DOHH2 (cell line): Measurements from ENCODE around the gene PHF8.

Source experiments
- EZH2phosphoT487 ChIP-seq: fragments of 200-600 bp; sonication (generic); IDR thresholded peaks from 2 replicates; pipeline ENCODE4 v1.6.1; 2017; ENCODE audit warnings: borderline replicate concordance, mild to moderate bottlenecking, antibody characterized with exemption, low read length, moderate library complexity, mixed read lengths
- TF ChIP-seq, protein P1 (sequence below): fragments of 200-600 bp; sonication (generic); IDR thresholded peaks from one replicate; pipeline ENCODE4 v1.5.1; 2014; ENCODE audit warnings: antibody characterized with exemption, mild to moderate bottlenecking, low read depth, low read length; ENCODE audit not compliant: poor library complexity, severe bottlenecking

- TF ChIP-seq, protein P1, sequence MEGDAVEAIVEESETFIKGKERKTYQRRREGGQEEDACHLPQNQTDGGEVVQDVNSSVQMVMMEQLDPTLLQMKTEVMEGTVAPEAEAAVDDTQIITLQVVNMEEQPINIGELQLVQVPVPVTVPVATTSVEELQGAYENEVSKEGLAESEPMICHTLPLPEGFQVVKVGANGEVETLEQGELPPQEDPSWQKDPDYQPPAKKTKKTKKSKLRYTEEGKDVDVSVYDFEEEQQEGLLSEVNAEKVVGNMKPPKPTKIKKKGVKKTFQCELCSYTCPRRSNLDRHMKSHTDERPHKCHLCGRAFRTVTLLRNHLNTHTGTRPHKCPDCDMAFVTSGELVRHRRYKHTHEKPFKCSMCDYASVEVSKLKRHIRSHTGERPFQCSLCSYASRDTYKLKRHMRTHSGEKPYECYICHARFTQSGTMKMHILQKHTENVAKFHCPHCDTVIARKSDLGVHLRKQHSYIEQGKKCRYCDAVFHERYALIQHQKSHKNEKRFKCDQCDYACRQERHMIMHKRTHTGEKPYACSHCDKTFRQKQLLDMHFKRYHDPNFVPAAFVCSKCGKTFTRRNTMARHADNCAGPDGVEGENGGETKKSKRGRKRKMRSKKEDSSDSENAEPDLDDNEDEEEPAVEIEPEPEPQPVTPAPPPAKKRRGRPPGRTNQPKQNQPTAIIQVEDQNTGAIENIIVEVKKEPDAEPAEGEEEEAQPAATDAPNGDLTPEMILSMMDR, result no peak
- no peak for TF ChIP-seq EZH2phosphoT487
Measured at GRCh38 chrX:53900623-53901022, 143.7 kb downstream of the PHF8 start.
